Ovary (tissue), 3 donors: ENCODE results near the gene MIER2.

Source experiments
- CTCF ChIP-seq, 3 donors: fragments of 450-650 bp in 2 of 3; fragments of 200-600 bp in 1 of 3; IDR thresholded peaks; one replicate each; pipeline versions ENCODE4 v1.5.1 to v1.8.0; 2016 to 2022; ENCODE audit warnings: antibody characterized with exemption in 3 of 3, mild to moderate bottlenecking in 1 of 3
- EP300 ChIP-seq: sonication (generic); formaldehyde crosslinking; IDR thresholded peaks from one replicate; pipeline ENCODE4 v1.6.1; 2017; ENCODE audit warnings: antibody characterized with exemption
- POLR2A ChIP-seq: fragments of 450-650 bp; IDR thresholded peaks from one replicate; pipeline ENCODE4 v1.6.1; 2017; ENCODE audit warnings: antibody characterized with exemption, mild to moderate bottlenecking, moderate library complexity
- donor health status: DM: no; HTN: no; CAD: no.

- TF ChIP-seq EP300 = no peak
- no peak for TF ChIP-seq CTCF (IDR thresholded peaks at IDR 0.05)
- TF ChIP-seq POLR2A = no peak
Measured at GRCh38 chr19:377801-378581, 33.4 kb upstream of the MIER2 start.
